ENCODE data around the gene PRDM12. TPM values are rescaled to one million over a fixed set of nuclear protein-coding genes. Genes with fewer than 3 reads are reported as not detected.

The PRDM12 gene
- total and polyA plus RNA-seq, 2 donors from 2014 or later, result not detected

GRCh38 chr9:130624154-130624553 is 40.2 kb upstream of the PRDM12 start:
- Histone ChIP-seq H3K36me3 (ENCODE audit: control insufficient read depth in 2 of 3, insufficient read depth in 3 of 3, low read length in 3 of 3) (peaks cover 8 to 62% (median 34%) of the 10 kb centered on the region in 3 donors), H3K27ac (ENCODE audit: low read depth in 2 of 2, low read length in 2 of 2) (no peak overlapping the region), H3K9me3 (ENCODE audit: control insufficient read depth in 2 of 3, insufficient read depth in 1 of 3, low read length in 3 of 3) (no peaks in the 10 kb centered on the region), H3K4me3 (ENCODE audit: low read length in 3 of 3) (no peak overlapping the region), H3K4me1 (ENCODE audit: control insufficient read depth in 2 of 3, insufficient read depth in 2 of 3, low read depth in 1 of 3, low read length in 3 of 3) (no peaks in the 10 kb centered on the region), H3K9ac (ENCODE audit: low read length in 3 of 3) (no peak overlapping the region), H3K27me3 (ENCODE audit: control insufficient read depth, insufficient read depth, low read length) (no peaks in the 10 kb centered on the region)
- intact Hi-C loops (cut with DNase I), result no loop called here
- FAIRE-seq (no peak), DNase-seq (no peak)
- TF ChIP-seq CTCF (IDR thresholded peaks at IDR 0.05; ENCODE audit: borderline replicate concordance, extremely low read depth, insufficient read depth), result no peak

- intact Hi-C loops (cut with DNase I), result no loop called here
- Histone ChIP-seq H3K9me3 (ENCODE audit: control insufficient read depth in 2 of 3, insufficient read depth in 1 of 3, low read length in 3 of 3) (no peaks in the 10 kb centered on the region), H3K27ac (ENCODE audit: low read depth in 2 of 2, low read length in 2 of 2) (no peak overlapping the region), H3K36me3 (ENCODE audit: control insufficient read depth in 2 of 3, insufficient read depth in 3 of 3, low read length in 3 of 3) (peaks cover 7 to 56% (median 26%) of the 10 kb centered on the region in 3 donors), H3K4me1 (ENCODE audit: control insufficient read depth in 2 of 3, insufficient read depth in 2 of 3, low read depth in 1 of 3, low read length in 3 of 3) (no peaks in the 10 kb centered on the region), H3K4me3 (ENCODE audit: low read length in 3 of 3) (no peak overlapping the region), H3K9ac (ENCODE audit: low read length in 3 of 3) (no peak overlapping the region), H3K27me3 (ENCODE audit: control insufficient read depth, insufficient read depth, low read length) (no peaks in the 10 kb centered on the region)
- DNase-seq, result peak in 2 of 5 donors; percentile 4 to 9
- TF ChIP-seq CTCF (IDR thresholded peaks at IDR 0.05; ENCODE audit: borderline replicate concordance, extremely low read depth, insufficient read depth), result no peak
- FAIRE-seq, result no peak
Observed at GRCh38 chr9:130626249-130626996, 38.0 kb upstream of the PRDM12 start.

GRCh38 chr9:130627051-130627450 is 37.3 kb upstream of the PRDM12 start:
- no peaks in the 10 kb centered on the region for H3K27me3 ChIP-seq (ENCODE audit: control insufficient read depth, insufficient read depth, low read length)
- intact Hi-C loops (cut with DNase I), result no loop called here
- H3K9ac ChIP-seq (ENCODE audit: low read length in 3 of 3), result no peak overlapping the region
- no peaks in the 10 kb centered on the region for H3K9me3 ChIP-seq (ENCODE audit: control insufficient read depth in 2 of 3, insufficient read depth in 1 of 3, low read length in 3 of 3)
- peaks cover 7 to 58% (median 30%) of the 10 kb centered on the region in 3 donors for H3K36me3 ChIP-seq (ENCODE audit: control insufficient read depth in 2 of 3, insufficient read depth in 3 of 3, low read length in 3 of 3)
- no peak for TF ChIP-seq CTCF (IDR thresholded peaks at IDR 0.05; ENCODE audit: borderline replicate concordance, extremely low read depth, insufficient read depth)
- H3K4me1 ChIP-seq (ENCODE audit: control insufficient read depth in 2 of 3, insufficient read depth in 2 of 3, low read depth in 1 of 3, low read length in 3 of 3), result no peaks in the 10 kb centered on the region
- H3K4me3 ChIP-seq (ENCODE audit: low read length in 3 of 3), result no peak overlapping the region
- no peak for FAIRE-seq
- no peak for DNase-seq
- no peak overlapping the region for H3K27ac ChIP-seq (ENCODE audit: low read depth in 2 of 2, low read length in 2 of 2)
